Transverse colon (tissue), 4 donors: ENCODE results near the gene SPOCK2. TPM values are rescaled to one million over a fixed set of nuclear protein-coding genes. Genes with fewer than 3 reads are reported as not detected.
"Not testable (repeated sequence)": the region's sequence is repeated elsewhere in the genome, so short reads cannot be mapped to it uniquely, and the experiment has no call there.

Experiments
- DNase-seq: peaks from one replicate; pipeline ENCODE4 v3.0.0-alpha.2; 2019
- H3K27ac ChIP-seq, 4 donors: fragments of 200-600 bp; sonication (generic); 2 replicates each; pipeline ENCODE4 v1.5.1; 2016 to 2018; ENCODE audit warnings: inconsistent platforms in 4 of 4
- H3K27me3 ChIP-seq: fragments of 200-600 bp; sonication (generic); 2 replicates; pipeline ENCODE4 v1.5.1; 2017; ENCODE audit warnings: inconsistent platforms
- H3K36me3 ChIP-seq, 4 donors: fragments of 200-600 bp; sonication (generic); 2 replicates each; pipeline ENCODE4 v1.5.1; 2017 to 2019; ENCODE audit warnings: inconsistent platforms in 4 of 4
- H3K4me1 ChIP-seq, 4 donors: fragments of 200-600 bp; sonication (generic); 2 replicates each; pipeline ENCODE4 v1.5.1; 2017 to 2020; ENCODE audit warnings: inconsistent platforms in 4 of 4
- H3K4me3 ChIP-seq, 4 donors: fragments of 200-600 bp; sonication (generic); 1 replicate in 1 of 4; 2 replicates in 3 of 4; pipeline versions ENCODE4 v1.5.1 to v1.6.1; 2017 to 2019; ENCODE audit warnings: inconsistent platforms in 4 of 4
- H3K9me3 ChIP-seq, 2 donors: fragments of 200-600 bp; sonication (generic); 2 replicates each; pipeline ENCODE4 v1.5.1; 2017 to 2019; ENCODE audit warnings: inconsistent platforms in 2 of 2
- CTCF ChIP-seq, 5 experiments: fragments of 200-600 bp in 3 of 5; fragments of 450-650 bp in 2 of 5; sonication (generic) in 3 of 5; IDR thresholded peaks; 1 replicate in 2 of 5; 2 replicates in 3 of 5; pipeline ENCODE4 v1.5.1; 2016 to 2017; ENCODE audit warnings: antibody characterized with exemption in 5 of 5, inconsistent platforms in 3 of 5, mild to moderate bottlenecking in 2 of 5, moderate library complexity in 1 of 5
- EP300 ChIP-seq: sonication (generic); formaldehyde crosslinking; IDR thresholded peaks from one replicate; pipeline ENCODE4 v1.6.1; 2017; ENCODE audit warnings: antibody characterized with exemption, low read depth
- POLR2A ChIP-seq: fragments of 450-650 bp; IDR thresholded peaks from one replicate; pipeline ENCODE4 v1.6.1; 2016; ENCODE audit warnings: antibody characterized with exemption, mild to moderate bottlenecking, moderate library complexity
- POLR2AphosphoS5 ChIP-seq, 3 donors: sonication (generic); formaldehyde crosslinking; IDR thresholded peaks; one replicate each; pipeline ENCODE4 v1.6.1; 2016; ENCODE audit warnings: antibody characterized with exemption in 3 of 3
- WGBS, 2 donors: methylation state at CpG; one replicate each; pipeline ENCODE4 v1.1.5; 2018; ENCODE audit warnings: low coverage in 1 of 2; 5-methylcytosine and 5-hydroxymethylcytosine counted together
- in situ Hi-C, 4 donors: fragments of 200-750 bp; cut with MboI; loops; one replicate each; pipeline versions ENCODE4 v1.15.0 to v1.15.1; 2017; ENCODE audit warnings: low sequenced_read_pairs in 3 of 4, low pct_ligation_motif_present in 1 of 4, low pct_unique_long_range_greater_than_20kb in 1 of 4
- intact Hi-C: fragments of 100-400 bp; cut with DNase I; formaldehyde crosslinking; loops from one replicate; pipeline ENCODE4 v1.15.1; 2023; ENCODE audit warnings: low total_unique reads
- total RNA-seq, 4 donors: library from RNA; depleted of rRNA; stranded (reverse); fragments of >200 nt; gene quantifications; one replicate each; pipeline ENCODE4 v1.1.0, GENCODE V29; 2016

The SPOCK2 gene
- total RNA-seq, 4 donors from 2014 or later, result 6.0 to 24.7 (median 9.3) TPM

DNA sequence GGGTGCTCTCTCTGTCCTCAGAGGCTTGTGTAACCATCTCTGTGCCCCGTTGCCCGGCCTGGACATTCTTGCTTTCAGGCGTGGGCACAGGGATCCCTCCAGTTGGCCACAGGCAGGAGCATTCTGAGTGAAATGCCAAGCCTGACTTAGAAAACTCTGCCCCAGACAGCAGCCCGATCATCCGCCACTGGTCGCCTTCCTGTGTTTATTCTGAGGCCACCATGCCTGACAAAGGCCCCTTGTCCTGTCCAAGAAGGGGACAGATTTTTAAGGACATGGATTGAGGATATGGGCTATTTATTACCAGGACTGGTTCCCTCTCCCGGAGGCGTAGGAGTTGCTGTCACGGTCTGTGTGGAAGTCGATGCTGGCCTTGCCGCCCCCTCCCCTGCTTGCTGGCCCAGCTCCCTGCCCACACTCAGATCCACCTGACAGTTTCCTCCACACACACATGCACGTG, 54.3 kb downstream of the SPOCK2 start:
- H3K9me3 ChIP-seq, result no peaks in the 10 kb centered on the region
- H3K27me3 ChIP-seq, result no peaks in the 10 kb centered on the region
- 40 to 81% methylated on average over 1 to 12 of the region's 12 CpGs for WGBS, 2 donors
- no peak overlapping the region for H3K27ac ChIP-seq
- no peak for DNase-seq
- in situ Hi-C loops, result loop anchor here in 1 of 4 donors (25.0 kb wide), 1 partner anchor 122 kb away; no protein-coding TSS in a partner anchor
- intact Hi-C loops, result no loop called here
- TF ChIP-seq POLR2AphosphoS5 (IDR thresholded peaks at IDR 0.05), result no peak
- peaks cover 0 to 19% (median 3%) of the 10 kb centered on the region in 4 donors for H3K4me1 ChIP-seq
- H3K4me3 ChIP-seq, result no peak overlapping the region
- H3K36me3 ChIP-seq, result no peaks in the 10 kb centered on the region

DNA sequence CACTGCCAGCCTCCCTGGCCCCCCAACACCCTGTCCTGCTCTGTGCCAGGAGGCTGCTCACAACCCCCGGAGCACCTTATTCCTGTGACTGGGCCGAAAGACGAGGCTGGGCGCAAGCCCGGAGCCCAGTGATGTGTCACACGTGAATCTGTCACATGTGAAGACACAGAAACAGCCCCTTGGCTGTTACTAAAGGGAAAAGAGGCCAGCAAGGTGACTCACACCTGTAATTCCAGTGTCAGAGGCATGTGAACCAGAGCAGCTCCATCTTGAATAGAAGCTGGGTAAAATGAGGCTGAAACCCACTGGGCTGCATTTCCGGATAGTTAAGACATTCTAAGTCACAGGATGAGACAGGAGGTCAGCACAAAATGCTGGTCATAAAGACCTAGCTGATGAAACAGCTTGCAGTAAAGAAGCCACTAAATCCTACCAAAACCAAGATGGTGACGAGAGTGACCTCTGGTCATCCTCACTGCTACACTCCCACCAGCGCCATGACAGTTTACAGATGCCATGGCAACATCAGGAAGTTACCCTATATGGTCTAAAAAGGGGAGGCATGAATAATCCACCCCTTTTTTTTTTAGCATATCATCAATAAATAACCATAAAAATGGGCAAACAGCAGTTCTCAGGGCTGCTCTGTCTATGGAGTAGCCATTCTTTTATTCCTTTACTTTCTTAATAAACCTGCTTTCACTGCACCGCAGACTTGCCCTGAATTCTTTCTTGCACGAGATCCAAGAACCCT, 55.8 kb downstream of the SPOCK2 start:
- H3K27ac ChIP-seq, H3K36me3 ChIP-seq, H3K27me3 ChIP-seq, H3K4me3 ChIP-seq, H3K9me3 ChIP-seq, DNase-seq, intact Hi-C loops: not testable (repeated sequence)
- peaks cover 0 to 29% (median 3%) of the 10 kb centered on the region in 4 donors for H3K4me1 ChIP-seq
- 83 to 86% methylated on average over 1 to 11 of the region's 11 CpGs for WGBS, 2 donors
- in situ Hi-C loops, result loop anchor here in 1 of 4 donors (25.0 kb wide), 1 partner anchor 120 kb away; no protein-coding TSS in a partner anchor

GRCh38 chr10:72031706-72032105, 56.6 kb downstream of the SPOCK2 start:
- TF ChIP-seq CTCF (IDR thresholded peaks at IDR 0.05), result no peak
- TF ChIP-seq POLR2AphosphoS5 (IDR thresholded peaks at IDR 0.05), result no peak
- TF ChIP-seq POLR2A, result no peak
- no peak for TF ChIP-seq EP300
- intact Hi-C loops, result no loop called here
- Histone ChIP-seq H3K9me3 (no peaks in the 10 kb centered on the region), H3K27me3 (no peaks in the 10 kb centered on the region), H3K4me3 (no peak overlapping the region), H3K27ac (no peak overlapping the region), H3K36me3 (no peaks in the 10 kb centered on the region), H3K4me1 (peaks cover under 1 to 38% (median 10%) of the 10 kb centered on the region in 4 donors)
- DNase-seq, result no peak
- 86 to 88% methylated on average over 2 to 10 of the region's 10 CpGs for WGBS, 2 donors
- in situ Hi-C loops, result loop anchor here in 1 of 4 donors (25.0 kb wide), 1 partner anchor 119 kb away; no protein-coding TSS in a partner anchor

GRCh38 chr10:72030762-72031543, 57.4 kb downstream of the SPOCK2 start:
- peak; percentile 46 for DNase-seq
- no peaks in the 10 kb centered on the region for H3K9me3 ChIP-seq
- in situ Hi-C loops, result loop anchor here in 1 of 4 donors (25.0 kb wide), 1 partner anchor 119 kb away; no protein-coding TSS in a partner anchor
- H3K36me3 ChIP-seq, result no peaks in the 10 kb centered on the region
- intact Hi-C loops, result no loop called here
- TF ChIP-seq CTCF (IDR thresholded peaks at IDR 0.05) (no peak), EP300 (no peak), POLR2A (no peak), POLR2AphosphoS5 (IDR thresholded peaks at IDR 0.05) (no peak)
- peak overlapping the region in 1 of 4 donors; percentile 6 for H3K27ac ChIP-seq
- H3K27me3 ChIP-seq, result no peaks in the 10 kb centered on the region
- no peak overlapping the region for H3K4me3 ChIP-seq
- 82% methylated on average over 19 of the region's 19 CpGs; no CpG with 5 or more reads in 1 of the 2 donors for WGBS, 2 donors
- peaks cover 3 to 46% (median 15%) of the 10 kb centered on the region in 4 donors for H3K4me1 ChIP-seq

DNA sequence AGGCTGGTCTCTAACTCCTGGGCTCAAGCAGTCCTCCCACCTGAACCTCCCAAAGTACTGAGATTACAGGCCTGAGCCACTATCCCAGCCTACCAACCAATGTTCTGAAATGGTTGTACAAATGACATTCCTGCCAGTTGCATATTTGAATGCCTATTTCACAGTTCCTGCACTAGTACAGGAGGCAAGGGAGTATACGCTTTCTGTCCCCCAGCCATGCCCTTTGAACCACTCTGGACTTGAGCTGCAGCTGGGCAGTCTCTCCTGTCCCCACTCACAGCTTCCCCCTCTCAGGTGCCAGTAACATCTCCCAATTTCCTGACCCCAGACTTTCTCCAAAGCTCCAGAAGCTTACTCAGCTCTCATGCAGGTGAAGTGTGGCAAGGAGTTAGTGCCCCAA, 58.9 kb downstream of the SPOCK2 start:
- Histone ChIP-seq H3K4me3 (no peak overlapping the region), H3K9me3 (no peaks in the 10 kb centered on the region), H3K27ac (no peak overlapping the region), H3K27me3 (no peaks in the 10 kb centered on the region), H3K36me3 (no peaks in the 10 kb centered on the region), H3K4me1 (peaks cover 3 to 48% (median 16%) of the 10 kb centered on the region in 4 donors)
- no peak for DNase-seq
- in situ Hi-C loops, result loop anchor here in 1 of 4 donors (25.0 kb wide), 1 partner anchor 117 kb away; no protein-coding TSS in a partner anchor
- intact Hi-C loops, result no loop called here
- TF ChIP-seq EP300 (no peak), CTCF (IDR thresholded peaks at IDR 0.05) (no peak), POLR2A (no peak), POLR2AphosphoS5 (IDR thresholded peaks at IDR 0.05) (no peak)
- 86 to 88% methylated on average over 1 of the region's 1 CpG for WGBS, 2 donors
